ENCODE data around the gene CHN2.

CHN2 gene

GRCh38 chr7:29422829-29423228, 228.3 kb downstream of the CHN2 start:
- FAIRE-seq (no peak), DNase-seq (ENCODE audit: low spot score) (no peak)

GRCh38 chr7:29424295-29424983, 229.9 kb downstream of the CHN2 start:
- FAIRE-seq (no peak), DNase-seq (ENCODE audit: low spot score) (no peak)

- no peak for DNase-seq (ENCODE audit: low spot score)
- FAIRE-seq = no peak
Measured at GRCh38 chr7:29424984-29425309, 230.4 kb downstream of the CHN2 start.

- no peak for FAIRE-seq
- DNase-seq (ENCODE audit: low spot score) = no peak
Measured at GRCh38 chr7:29426587-29426986, 232.0 kb downstream of the CHN2 start.

- DNase-seq (ENCODE audit: low spot score) (no peak), FAIRE-seq (no peak)
Measured at GRCh38 chr7:29429401-29429800, 234.8 kb downstream of the CHN2 start.

- DNase-seq (ENCODE audit: low spot score) = no peak
- no peak for FAIRE-seq
Measured at GRCh38 chr7:29430279-29430949, 235.8 kb downstream of the CHN2 start.

GRCh38 chr7:29431686-29432085, 237.1 kb downstream of the CHN2 start:
- FAIRE-seq = no peak

GRCh38 chr7:29432721-29433120, 238.1 kb downstream of the CHN2 start:
- DNase-seq (ENCODE audit: low spot score) (no peak), FAIRE-seq (no peak)

More at GRCh38 chr7:29431686-29432085, 237.1 kb downstream of the CHN2 start:
- no peak for DNase-seq (ENCODE audit: low spot score)

- FAIRE-seq (no peak), DNase-seq (ENCODE audit: low spot score) (no peak)
Measured at GRCh38 chr7:29434380-29434768, 239.8 kb downstream of the CHN2 start.

- FAIRE-seq (peak; percentile 89), DNase-seq (ENCODE audit: low spot score) (no peak)
Measured at GRCh38 chr7:29435167-29435566, 240.6 kb downstream of the CHN2 start.

GRCh38 chr7:29435902-29436301, 241.3 kb downstream of the CHN2 start:
- FAIRE-seq = no peak
- DNase-seq (ENCODE audit: low spot score) = no peak

GRCh38 chr7:29442146-29442545, 247.6 kb downstream of the CHN2 start:
- FAIRE-seq (peak; percentile 91), DNase-seq (ENCODE audit: low spot score) (peak; percentile 55)

GRCh38 chr7:29443552-29443951, 249.0 kb downstream of the CHN2 start:
- no peak for FAIRE-seq
- no peak for DNase-seq (ENCODE audit: low spot score)

- DNase-seq (ENCODE audit: low spot score) (no peak), FAIRE-seq (no peak)
Measured at GRCh38 chr7:29444267-29444666, 249.7 kb downstream of the CHN2 start.

- FAIRE-seq (no peak), DNase-seq (ENCODE audit: low spot score) (no peak)
Measured at GRCh38 chr7:29445736-29446135, 251.2 kb downstream of the CHN2 start.

GRCh38 chr7:29447828-29448227, 253.3 kb downstream of the CHN2 start:
- FAIRE-seq (no peak), DNase-seq (ENCODE audit: low spot score) (no peak)

- FAIRE-seq (peak; percentile 13), DNase-seq (ENCODE audit: low spot score) (no peak)
Measured at GRCh38 chr7:29449569-29450260, 255.1 kb downstream of the CHN2 start.

- FAIRE-seq = no peak
Measured at GRCh38 chr7:29453021-29453420, 258.4 kb downstream of the CHN2 start.

GRCh38 chr7:29454464-29454863, 259.9 kb downstream of the CHN2 start:
- FAIRE-seq (peak; percentile 13), DNase-seq (ENCODE audit: low spot score) (no peak)

More at GRCh38 chr7:29453021-29453420, 258.4 kb downstream of the CHN2 start:
- DNase-seq (ENCODE audit: low spot score) = no peak

- DNase-seq (ENCODE audit: low spot score) (no peak), FAIRE-seq (peak; percentile 79)
Measured at GRCh38 chr7:29454899-29455451, 260.4 kb downstream of the CHN2 start.

GRCh38 chr7:29457141-29457561, 262.6 kb downstream of the CHN2 start:
- DNase-seq (ENCODE audit: low spot score) (no peak), FAIRE-seq (no peak)

- DNase-seq (ENCODE audit: low spot score) (no peak), FAIRE-seq (no peak)
Measured at GRCh38 chr7:29457565-29458011, 263.0 kb downstream of the CHN2 start.
